ENCODE data around the gene OR2T11. TPM values are rescaled to one million over a fixed set of nuclear protein-coding genes. Genes with fewer than 3 reads are reported as not detected.
"Not testable (repeated sequence)": the region's sequence is repeated elsewhere in the genome, so short reads cannot be mapped to it uniquely, and the experiment has no call there.

Gene OR2T11
- total and polyA plus RNA-seq, 4 donors: not detected

- Histone ChIP-seq H3K27me3 (ENCODE audit: control insufficient read depth, insufficient read depth, low read length) (no peaks in the 10 kb centered on the region), H3K36me3 (ENCODE audit: control insufficient read depth, insufficient read depth, low read length) (no peaks in the 10 kb centered on the region), H3K4me1 (ENCODE audit: control insufficient read depth, insufficient read depth, low read length) (no peaks in the 10 kb centered on the region), H3K9me3 (ENCODE audit: control insufficient read depth, insufficient read depth, low read length) (no peaks in the 10 kb centered on the region), H3K4me3 (ENCODE audit: low read depth, low read length) (no peak overlapping the region), H3K27ac (ENCODE audit: low read depth, low read length) (no peak overlapping the region)
- no CpG with 5 or more reads among the region's 1 CpG for WGBS (ENCODE audit: insufficient coverage)
- no peak for DNase-seq (ENCODE audit: low read depth in 4 of 6, low spot score in 6 of 6)
Measured at GRCh38 chr1:248592655-248593054, 42.2 kb downstream of the OR2T11 start.

DNA sequence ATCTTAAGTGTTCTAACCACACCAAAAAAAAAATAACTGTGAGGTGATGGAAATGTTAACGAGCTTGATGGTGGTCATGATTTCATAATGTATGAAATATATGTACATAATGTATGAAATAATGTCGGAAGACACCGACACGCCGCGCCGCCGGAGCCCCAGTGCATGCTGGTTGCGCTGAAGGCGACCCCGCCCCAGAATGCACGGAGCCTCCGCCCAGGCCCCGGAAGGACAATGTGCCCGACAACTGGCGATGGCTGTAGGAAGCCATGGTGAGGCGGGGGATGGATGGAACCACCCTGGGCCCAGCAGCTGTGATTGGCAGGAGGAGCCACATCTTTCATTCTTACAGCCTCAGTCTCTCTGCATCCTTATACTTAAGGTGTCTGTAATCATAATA, 44.8 kb downstream of the OR2T11 start:
- Histone ChIP-seq H3K4me1 (ENCODE audit: control insufficient read depth, insufficient read depth, low read length) (no peaks in the 10 kb centered on the region), H3K36me3 (ENCODE audit: control insufficient read depth, insufficient read depth, low read length) (no peaks in the 10 kb centered on the region), H3K4me3 (ENCODE audit: low read depth, low read length) (no peak overlapping the region), H3K9me3 (ENCODE audit: control insufficient read depth, insufficient read depth, low read length) (no peaks in the 10 kb centered on the region), H3K27ac (ENCODE audit: low read depth, low read length) (no peak overlapping the region), H3K27me3 (ENCODE audit: control insufficient read depth, insufficient read depth, low read length) (no peaks in the 10 kb centered on the region)
- WGBS (ENCODE audit: insufficient coverage): 94% methylated on average over 15 of the region's 17 CpGs
- no peak for DNase-seq (ENCODE audit: low read depth in 4 of 6, low spot score in 6 of 6)

DNA sequence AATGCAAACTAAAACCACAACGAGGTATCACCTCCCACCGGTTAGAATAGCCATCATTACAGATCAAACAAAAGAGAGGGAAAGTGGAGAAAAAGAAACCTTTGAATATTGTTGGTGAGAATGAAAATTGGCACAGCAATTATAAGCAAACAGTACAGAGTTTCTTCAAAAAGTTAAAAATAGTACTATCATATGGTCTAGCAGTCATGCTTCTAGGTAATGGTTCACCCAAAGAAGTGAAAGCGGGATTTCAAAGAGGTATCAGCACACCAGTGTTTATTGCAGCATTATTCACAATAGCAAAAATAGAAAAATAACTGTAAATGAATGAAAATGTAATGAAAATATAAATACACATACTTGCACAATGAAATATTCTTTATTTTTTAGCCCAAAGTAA, 45.6 kb downstream of the OR2T11 start:
- Histone ChIP-seq H3K9me3 (ENCODE audit: control insufficient read depth, insufficient read depth, low read length) (no peaks in the 10 kb centered on the region), H3K27ac (ENCODE audit: low read depth, low read length) (no peak overlapping the region), H3K27me3 (ENCODE audit: control insufficient read depth, insufficient read depth, low read length) (no peaks in the 10 kb centered on the region), H3K36me3 (ENCODE audit: control insufficient read depth, insufficient read depth, low read length) (no peaks in the 10 kb centered on the region), H3K4me3 (ENCODE audit: low read depth, low read length) (no peak overlapping the region), H3K4me1 (ENCODE audit: control insufficient read depth, insufficient read depth, low read length) (no peaks in the 10 kb centered on the region)
- no peak for DNase-seq (ENCODE audit: low read depth in 4 of 6, low spot score in 6 of 6)
- WGBS (ENCODE audit: insufficient coverage): no CpG with 5 or more reads among the region's 3 CpGs

DNA sequence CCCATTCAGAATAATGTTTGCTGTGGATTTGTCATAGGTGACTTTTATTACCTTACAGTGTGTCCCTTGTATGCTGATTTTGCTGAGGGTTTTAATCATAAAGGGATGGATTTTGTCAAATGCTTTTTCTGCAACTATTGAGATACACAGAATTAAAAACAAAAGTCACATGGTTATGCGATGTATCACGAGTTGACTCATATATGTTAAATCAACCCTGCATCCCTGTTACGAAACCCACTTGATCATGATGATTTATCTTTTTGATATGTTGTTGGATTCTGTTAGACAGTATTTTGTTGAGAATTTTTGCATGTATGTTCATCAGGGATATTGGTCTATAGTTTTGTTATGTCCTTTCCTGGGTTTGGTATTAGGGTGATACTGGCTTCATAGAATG, 49.6 kb downstream of the OR2T11 start:
- 100% methylated on average over 1 of the region's 3 CpGs for WGBS (ENCODE audit: insufficient coverage)

DNA sequence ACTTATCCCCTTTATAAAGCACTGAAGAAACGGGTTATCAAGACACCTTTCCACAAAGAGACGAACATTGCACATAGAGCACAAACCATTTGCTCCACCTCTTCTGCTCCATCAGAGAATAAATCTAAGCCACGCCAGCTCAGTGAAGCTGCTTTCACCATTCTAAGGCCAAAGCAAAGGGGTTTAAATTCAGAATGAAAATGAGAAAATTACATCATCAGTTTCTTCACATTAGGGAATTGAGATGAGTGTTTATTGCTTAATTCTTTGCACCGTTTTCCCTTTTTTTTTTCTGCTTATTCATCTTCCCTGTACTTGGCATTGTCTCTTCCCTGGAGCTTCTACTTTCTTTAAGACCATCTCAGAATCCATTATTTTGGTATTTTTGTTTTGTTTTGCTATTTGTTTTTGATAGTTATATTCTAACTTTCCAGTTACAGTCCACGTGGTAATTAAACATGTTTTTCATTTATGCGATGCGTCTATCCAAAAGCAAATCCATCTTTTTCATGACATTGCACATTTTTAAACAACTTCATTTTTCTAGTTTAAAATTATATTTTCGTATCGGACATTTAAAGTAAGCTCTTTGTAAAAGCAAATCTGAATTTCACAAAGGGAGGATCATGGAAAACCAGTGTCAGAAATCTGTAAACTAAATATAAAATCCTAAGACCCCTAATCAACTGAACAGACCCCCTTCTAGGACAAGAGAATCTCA, 58.5 kb downstream of the OR2T11 start:
- no peak for DNase-seq (ENCODE audit: low read depth in 4 of 6, low spot score in 6 of 6)
- Histone ChIP-seq H3K9me3 (ENCODE audit: control insufficient read depth, insufficient read depth, low read length) (no peaks in the 10 kb centered on the region), H3K36me3 (ENCODE audit: control insufficient read depth, insufficient read depth, low read length) (no peaks in the 10 kb centered on the region), H3K4me1 (ENCODE audit: control insufficient read depth, insufficient read depth, low read length) (no peaks in the 10 kb centered on the region), H3K27ac (ENCODE audit: low read depth, low read length) (no peak overlapping the region), H3K4me3 (ENCODE audit: low read depth, low read length) (no peak overlapping the region), H3K27me3 (ENCODE audit: control insufficient read depth, insufficient read depth, low read length) (no peaks in the 10 kb centered on the region)
- no CpG with 5 or more reads among the region's 9 CpGs for WGBS (ENCODE audit: insufficient coverage)

More for the DNA sequence above, 49.6 kb downstream of the OR2T11 start:
- no peaks in the 10 kb centered on the region for H3K9me3 ChIP-seq (ENCODE audit: control insufficient read depth, insufficient read depth, low read length)
- no peaks in the 10 kb centered on the region for H3K36me3 ChIP-seq (ENCODE audit: control insufficient read depth, insufficient read depth, low read length)
- no peaks in the 10 kb centered on the region for H3K27me3 ChIP-seq (ENCODE audit: control insufficient read depth, insufficient read depth, low read length)
- DNase-seq (ENCODE audit: low read depth in 4 of 6, low spot score in 6 of 6): no peak
- no peak overlapping the region for H3K27ac ChIP-seq (ENCODE audit: low read depth, low read length)
- no peaks in the 10 kb centered on the region for H3K4me1 ChIP-seq (ENCODE audit: control insufficient read depth, insufficient read depth, low read length)
- no peak overlapping the region for H3K4me3 ChIP-seq (ENCODE audit: low read depth, low read length)

DNA sequence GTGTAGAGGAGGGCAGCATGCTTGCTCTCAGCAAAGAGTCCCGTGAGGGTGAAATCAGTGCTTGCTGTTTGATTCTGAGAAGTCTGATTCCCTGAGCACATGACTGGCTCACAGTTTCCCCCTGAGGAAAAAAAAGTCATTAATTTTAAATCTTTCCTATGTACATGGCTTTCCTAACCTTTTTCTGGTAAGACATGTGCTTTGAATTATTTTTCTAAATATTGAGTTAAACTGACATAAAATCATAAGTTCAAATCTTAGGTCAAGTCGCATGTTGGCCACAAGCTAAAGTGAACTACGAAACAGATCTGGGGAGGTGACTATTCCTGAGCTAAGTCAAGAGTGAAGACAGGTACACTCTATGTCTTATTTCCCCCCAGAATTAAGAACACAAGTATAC, 60.2 kb downstream of the OR2T11 start, which contains the start of gene OR2T34:
Gene OR2T34, minus strand, starts transcription at position 101 of the 400 bp plus-strand sequence. Its CDS starts 0 bp downstream, at position 101.
- H3K9me3 ChIP-seq (ENCODE audit: control insufficient read depth, insufficient read depth, low read length); H3K4me3 ChIP-seq (ENCODE audit: low read depth, low read length); H3K27me3 ChIP-seq (ENCODE audit: control insufficient read depth, insufficient read depth, low read length); H3K36me3 ChIP-seq (ENCODE audit: control insufficient read depth, insufficient read depth, low read length); H3K4me1 ChIP-seq (ENCODE audit: control insufficient read depth, insufficient read depth, low read length); H3K27ac ChIP-seq (ENCODE audit: low read depth, low read length); DNase-seq (ENCODE audit: low read depth in 4 of 6, low spot score in 6 of 6): not testable (repeated sequence)
- WGBS (ENCODE audit: insufficient coverage): no CpG with 5 or more reads among the region's 3 CpGs

DNA sequence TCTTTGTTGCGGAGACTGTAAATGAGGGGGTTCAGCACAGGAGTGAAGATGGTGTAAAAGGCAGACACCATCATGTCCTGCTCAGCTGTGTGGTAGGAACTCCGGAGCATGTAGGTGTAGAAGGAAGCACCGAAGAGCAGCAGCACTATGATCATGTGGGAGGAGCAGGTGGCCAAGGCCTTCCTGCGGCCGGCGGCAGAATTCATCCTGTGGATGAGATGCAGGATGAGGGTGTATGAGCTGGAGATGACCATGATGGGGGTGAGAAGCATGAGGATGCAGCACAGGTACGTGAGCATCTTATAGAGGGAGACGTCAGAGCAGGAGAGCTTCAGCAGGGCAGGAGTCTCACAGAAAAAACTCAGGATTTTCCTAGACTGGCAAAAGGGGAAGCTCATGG, 61.0 kb downstream of the OR2T11 start:
- not testable (repeated sequence) for H3K4me1 ChIP-seq (ENCODE audit: control insufficient read depth, insufficient read depth, low read length); H3K36me3 ChIP-seq (ENCODE audit: control insufficient read depth, insufficient read depth, low read length); H3K27ac ChIP-seq (ENCODE audit: low read depth, low read length); H3K4me3 ChIP-seq (ENCODE audit: low read depth, low read length); H3K27me3 ChIP-seq (ENCODE audit: control insufficient read depth, insufficient read depth, low read length); DNase-seq (ENCODE audit: low read depth in 4 of 6, low spot score in 6 of 6); H3K9me3 ChIP-seq (ENCODE audit: control insufficient read depth, insufficient read depth, low read length)
- no CpG with 5 or more reads among the region's 8 CpGs for WGBS (ENCODE audit: insufficient coverage)

Small RNA genes within 50 kb of the gene (small RNA-seq; reads per million reads assigned to genes)
- not detected for gene RF00019 (ENCODE audit: low replicate concordance)

Other genes starting within 250 kb of the OR2T11 start
- not detected for gene OR2T1, start 232.0 kb downstream of the OR2T11 start, total RNA-seq
- gene OR2T1, start 232.0 kb downstream of the OR2T11 start, polyA plus RNA-seq (ENCODE audit: insufficient read length in 2 of 2): not detected
- not detected for gene OR2T2, start 189.5 kb downstream of the OR2T11 start, total RNA-seq
- not detected for gene OR2T2, start 189.5 kb downstream of the OR2T11 start, polyA plus RNA-seq (ENCODE audit: insufficient read length in 2 of 2)
- not detected for gene OR2T3, start 161.7 kb downstream of the OR2T11 start, total RNA-seq
- gene OR2T3, start 161.7 kb downstream of the OR2T11 start, polyA plus RNA-seq (ENCODE audit: insufficient read length in 2 of 2): not detected
- not detected for gene OR2T5, start 146.5 kb downstream of the OR2T11 start, total RNA-seq
- gene OR2T5, start 146.5 kb downstream of the OR2T11 start, polyA plus RNA-seq (ENCODE audit: insufficient read length in 2 of 2): not detected
- gene OR2G6, start 127.0 kb downstream of the OR2T11 start, total RNA-seq: not detected
- under 1 TPM in 1 of 2 donors, not detected in 1; 0.06 TPM for gene OR2G6, start 127.0 kb downstream of the OR2T11 start, polyA plus RNA-seq (ENCODE audit: insufficient read length in 2 of 2)
- not detected for gene OR2T29, start 72.3 kb downstream of the OR2T11 start, total RNA-seq
- not detected for gene OR2T29, start 72.3 kb downstream of the OR2T11 start, polyA plus RNA-seq (ENCODE audit: insufficient read length in 2 of 2)
- gene OR2T34, start 60.3 kb downstream of the OR2T11 start, total RNA-seq: not detected
- gene OR2T34, start 60.3 kb downstream of the OR2T11 start, polyA plus RNA-seq (ENCODE audit: insufficient read length in 2 of 2): not detected
- not detected for gene OR2T10, start 37.4 kb downstream of the OR2T11 start, total RNA-seq
- gene OR2T10, start 37.4 kb downstream of the OR2T11 start, polyA plus RNA-seq (ENCODE audit: insufficient read length in 2 of 2): not detected
- not detected for gene OR2T35, start 10.2 kb upstream of the OR2T11 start, total RNA-seq
- not detected for gene OR2T35, start 10.2 kb upstream of the OR2T11 start, polyA plus RNA-seq (ENCODE audit: insufficient read length in 2 of 2)
- not detected for gene OR2T27, start 20.4 kb upstream of the OR2T11 start, total RNA-seq
- gene OR2T27, start 20.4 kb upstream of the OR2T11 start, polyA plus RNA-seq (ENCODE audit: insufficient read length in 2 of 2): not detected
- not detected for gene OR14I1, start 67.7 kb upstream of the OR2T11 start, total RNA-seq
- not detected for gene OR14I1, start 67.7 kb upstream of the OR2T11 start, polyA plus RNA-seq (ENCODE audit: insufficient read length in 2 of 2)
- not detected for gene LYPD8, start 120.7 kb upstream of the OR2T11 start, total RNA-seq
- gene LYPD8, start 120.7 kb upstream of the OR2T11 start, polyA plus RNA-seq (ENCODE audit: insufficient read length in 2 of 2): not detected
- gene SH3BP5L, start 190.8 kb upstream of the OR2T11 start, total RNA-seq: 10 to 100 TPM; 16.3 to 25.2 TPM
- gene SH3BP5L, start 190.8 kb upstream of the OR2T11 start, polyA plus RNA-seq (ENCODE audit: insufficient read length in 2 of 2): 10 to 100 TPM; 34.8 to 37.8 TPM
- gene ZNF672, start 203.1 kb upstream of the OR2T11 start, total RNA-seq: 10 to 100 TPM; 13.8 to 22.0 TPM
- gene ZNF672, start 203.1 kb upstream of the OR2T11 start, polyA plus RNA-seq (ENCODE audit: insufficient read length in 2 of 2): 10 to 100 TPM; 31.5 to 35.1 TPM
- 10 to 100 TPM; 13.6 to 32.7 TPM for gene ZNF692, start 224.0 kb upstream of the OR2T11 start, total RNA-seq
- 10 to 100 TPM; 69.4 to 89.3 TPM for gene ZNF692, start 224.0 kb upstream of the OR2T11 start, polyA plus RNA-seq (ENCODE audit: insufficient read length in 2 of 2)